ENCODE results near the gene PPIG. TPM values are rescaled to one million over a fixed set of nuclear protein-coding genes. Genes with fewer than 3 reads are reported as not detected.
"Not testable (repeated sequence)": the region's sequence is repeated elsewhere in the genome, so short reads cannot be mapped to it uniquely, and the experiment has no call there.

PPIG gene
- total RNA-seq, 1 experiment from 2014 or later: 33.4 TPM

DNA sequence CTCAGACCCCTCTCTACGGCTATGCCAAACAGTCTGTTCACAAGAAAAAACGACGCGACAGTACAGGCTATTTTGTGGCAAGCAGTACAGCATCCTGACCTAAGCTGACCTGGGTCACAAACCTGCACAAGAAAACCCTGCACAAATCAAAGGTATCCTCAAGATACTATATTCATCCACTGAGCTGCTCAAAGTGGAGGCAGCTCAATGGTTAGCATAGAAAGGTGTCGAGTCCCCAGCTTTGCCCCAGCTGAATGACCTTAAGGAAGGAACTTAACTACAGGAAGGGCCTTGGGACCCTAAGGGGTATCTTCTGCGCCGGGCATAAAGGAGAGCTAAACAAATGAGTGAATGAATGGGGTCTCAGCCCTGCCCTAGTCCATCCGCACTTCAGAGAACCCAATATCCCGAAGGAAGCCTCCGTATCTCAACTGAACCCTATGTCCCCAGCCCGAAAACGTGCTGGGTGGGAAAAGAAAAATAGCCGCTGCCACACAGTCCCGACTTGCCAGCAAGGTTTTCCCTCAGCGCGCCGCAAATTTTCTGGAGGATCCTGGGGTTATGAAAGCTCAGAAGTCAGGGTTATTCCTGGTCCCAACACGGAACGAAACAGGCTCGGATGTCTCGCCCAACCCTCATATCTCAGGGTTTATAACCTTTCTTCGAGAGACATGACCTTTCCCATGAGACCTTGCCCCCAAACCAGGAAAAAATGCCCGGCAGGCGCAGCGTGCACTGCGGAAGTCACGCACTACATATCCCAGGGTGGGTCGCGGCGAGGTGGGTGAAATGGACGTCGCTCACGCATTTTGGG lies 10.8 kb upstream of the PPIG start, which contains the start of gene FASTKD1:
TSS of gene FASTKD1 (minus strand) at position 706 of the 814 bp plus-strand sequence. CDS start 1,836 bp downstream, outside the sequence.
- Histone ChIP-seq H3K27me3 (replicated peaks) (0 out of 2 replicates have a peak, but pooled peaks cover 3% of the 10 kb centered on the region), H3K4me3 (peak within 1 kb of the TSS; percentile 53), H3K4me1 (replicated peaks) (no peaks in the 10 kb centered on the region), H3K9me3 (replicated peaks) (no peaks in the 10 kb centered on the region), H3K27ac (peak within 1 kb of the TSS; percentile 35), H3K36me3 (no peaks in the 10 kb centered on the region)
- DNase-seq (ENCODE audit: low read depth in 1 of 2, low spot score in 2 of 2): peak; percentile 83 to 89

DNA sequence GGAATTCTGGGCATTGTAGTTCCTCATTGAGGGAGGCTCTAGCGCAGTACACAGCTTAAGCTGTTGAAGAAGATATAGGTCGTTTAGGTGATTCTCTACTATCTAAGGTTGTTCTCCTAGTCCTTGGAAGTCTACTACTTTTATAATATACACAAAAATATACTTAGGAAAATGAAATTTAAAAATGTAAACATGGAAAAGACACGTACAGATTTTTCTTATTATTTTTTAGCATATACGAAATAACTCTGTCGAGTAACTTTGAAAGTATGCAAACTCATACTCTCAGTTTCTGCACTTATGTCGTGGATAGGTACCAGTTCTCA lies 10.2 kb upstream of the PPIG start:
- no peaks in the 10 kb centered on the region for H3K36me3 ChIP-seq
- H3K9me3 ChIP-seq (replicated peaks): no peaks in the 10 kb centered on the region

DNA sequence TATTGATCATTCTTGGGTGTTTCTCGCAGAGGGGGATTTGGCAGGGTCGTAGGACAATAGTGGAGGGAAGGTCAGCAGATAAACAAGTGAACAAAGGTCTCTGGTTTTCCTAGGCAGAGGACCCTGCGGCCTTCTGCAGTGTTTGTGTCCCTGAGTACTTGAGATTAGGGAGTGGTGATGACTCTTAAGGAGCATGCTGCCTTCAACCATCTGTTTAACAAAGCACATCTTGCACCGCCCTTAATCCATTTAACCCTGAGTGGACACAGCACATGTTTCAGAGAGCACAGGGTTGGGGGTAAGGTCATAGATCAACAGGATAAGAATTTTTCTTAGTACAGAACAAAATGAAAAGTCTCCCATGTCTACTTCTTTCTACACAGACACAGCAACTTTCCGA lies 9.6 kb upstream of the PPIG start:
- H3K27ac ChIP-seq: not testable (repeated sequence)

More for the DNA sequence above, 10.2 kb upstream of the PPIG start:
- H3K27ac ChIP-seq: no peak overlapping the region
- H3K4me1 ChIP-seq (replicated peaks): no peaks in the 10 kb centered on the region
- peaks cover 3% of the 10 kb centered on the region; the same call in 1 of the 2 replicates for H3K27me3 ChIP-seq (replicated peaks)
- no peak for DNase-seq (ENCODE audit: low read depth in 1 of 2, low spot score in 2 of 2)
- H3K4me3 ChIP-seq: peak overlapping the region; percentile 53

DNA sequence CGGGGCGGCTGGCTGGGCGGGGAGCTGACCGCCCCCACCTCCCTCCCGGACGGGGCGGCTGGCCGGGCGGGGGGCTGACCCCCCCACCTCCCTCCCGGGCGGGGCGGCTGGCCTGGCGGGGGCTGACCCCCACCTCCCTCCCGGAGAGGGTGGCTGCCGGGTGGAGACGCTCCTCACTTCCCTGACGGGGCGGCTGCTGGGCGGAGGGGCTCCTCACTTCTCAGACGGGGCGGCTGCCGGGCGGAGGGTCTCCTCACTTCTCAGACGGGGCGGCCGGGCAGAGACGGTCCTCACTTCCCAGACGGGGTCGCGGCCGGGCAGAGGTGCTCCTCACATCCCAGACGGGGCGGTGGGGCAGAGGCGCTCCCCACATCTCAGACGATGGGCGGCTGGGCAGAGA lies 8.9 kb upstream of the PPIG start:
- not testable (repeated sequence) for H3K9me3 ChIP-seq (replicated peaks); H3K27me3 ChIP-seq (replicated peaks); H3K27ac ChIP-seq; H3K4me1 ChIP-seq (replicated peaks); DNase-seq (ENCODE audit: low read depth in 1 of 2, low spot score in 2 of 2); H3K4me3 ChIP-seq; H3K36me3 ChIP-seq

More for the DNA sequence above, 9.6 kb upstream of the PPIG start:
- H3K4me3 ChIP-seq; H3K27me3 ChIP-seq (replicated peaks); H3K36me3 ChIP-seq; H3K9me3 ChIP-seq (replicated peaks); DNase-seq (ENCODE audit: low read depth in 1 of 2, low spot score in 2 of 2); H3K4me1 ChIP-seq (replicated peaks): not testable (repeated sequence)

DNA sequence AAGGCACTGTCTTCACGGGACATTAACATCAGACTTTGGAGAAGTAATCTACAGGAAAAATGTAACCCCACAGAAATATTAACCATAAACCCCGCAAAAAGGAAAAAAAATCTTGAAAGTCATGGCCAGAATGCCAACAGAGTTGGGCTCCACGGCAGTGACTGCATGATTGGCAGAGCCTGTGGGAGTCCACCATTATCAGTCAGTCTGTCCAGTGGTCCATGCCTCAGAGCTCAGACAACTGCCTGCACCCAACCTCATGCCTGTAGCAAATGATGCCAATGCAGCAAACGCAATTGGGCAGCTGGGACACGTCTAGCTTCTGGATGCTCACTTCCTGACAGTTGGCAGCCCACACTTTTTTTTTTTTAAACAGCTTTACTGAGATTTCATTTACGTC lies 5.1 kb upstream of the PPIG start:
- Histone ChIP-seq H3K4me1 (replicated peaks) (no peaks in the 10 kb centered on the region), H3K27me3 (replicated peaks) (peaks cover 3% of the 10 kb centered on the region; the same call in 1 of the 2 replicates), H3K4me3 (no peak overlapping the region), H3K36me3 (no peaks in the 10 kb centered on the region), H3K27ac (no peak overlapping the region), H3K9me3 (replicated peaks) (no peaks in the 10 kb centered on the region)
- no peak for DNase-seq (ENCODE audit: low read depth in 1 of 2, low spot score in 2 of 2)

DNA sequence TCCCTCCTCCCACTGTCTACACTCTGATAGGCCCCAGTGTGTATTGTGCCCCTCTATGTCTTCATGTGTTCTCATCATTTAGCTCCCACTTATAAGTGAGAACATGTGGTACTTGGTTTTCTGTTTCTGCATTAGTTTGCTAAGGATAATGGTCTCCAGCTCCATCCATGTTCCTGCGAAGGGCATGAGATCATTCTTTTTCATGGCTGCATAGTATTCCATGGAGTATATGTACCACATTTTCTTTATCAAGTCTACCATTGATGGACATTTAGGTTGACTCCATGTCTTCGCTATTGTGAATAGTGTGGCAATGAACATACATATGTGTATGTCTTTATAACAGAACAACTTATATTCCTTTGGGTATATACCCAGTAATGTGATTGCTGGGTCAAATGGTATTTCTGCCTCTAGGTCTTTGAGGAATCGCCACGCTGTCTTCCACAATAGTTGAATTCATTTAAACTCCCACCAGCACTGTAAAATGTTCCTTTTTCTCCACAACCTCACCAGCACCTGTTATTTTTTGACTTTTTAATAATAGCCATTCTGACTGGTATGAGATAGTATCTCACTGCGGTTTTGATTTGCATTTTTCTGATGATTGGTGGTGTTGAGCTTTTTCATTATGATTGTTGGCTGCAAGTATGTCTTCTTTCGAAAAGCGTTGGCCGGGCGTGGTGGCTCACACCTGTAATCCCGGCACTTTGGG lies 1.4 kb upstream of the PPIG start:
- H3K4me1 ChIP-seq (replicated peaks); H3K9me3 ChIP-seq (replicated peaks); DNase-seq (ENCODE audit: low read depth in 1 of 2, low spot score in 2 of 2); H3K27me3 ChIP-seq (replicated peaks); H3K27ac ChIP-seq; H3K4me3 ChIP-seq: not testable (repeated sequence)
- H3K36me3 ChIP-seq: peaks cover 14% of the 10 kb centered on the region

DNA sequence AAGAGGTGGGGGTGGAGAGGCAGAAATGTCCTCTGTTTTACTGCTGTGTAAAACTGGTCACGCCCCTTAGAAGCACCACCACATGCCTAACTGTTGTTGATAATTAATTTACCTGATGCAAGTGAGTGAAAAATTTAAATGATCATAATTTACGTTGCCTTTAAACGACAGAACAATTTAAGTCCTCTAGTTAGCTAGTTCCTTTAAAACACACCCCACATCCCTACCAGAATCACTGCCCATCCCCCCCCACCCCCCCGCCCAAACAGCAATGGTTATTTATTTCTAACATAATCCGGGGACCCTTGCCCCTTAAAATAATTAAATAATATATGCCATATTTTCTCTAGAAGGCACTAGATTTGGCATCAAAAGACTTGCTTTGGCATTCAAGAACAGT lies 633 bp upstream of the PPIG start:
- DNase-seq (ENCODE audit: low read depth in 1 of 2, low spot score in 2 of 2): no peak
- Histone ChIP-seq H3K36me3 (peaks cover 14% of the 10 kb centered on the region), H3K4me1 (replicated peaks) (peaks cover 9% of the 10 kb centered on the region), H3K9me3 (replicated peaks) (no peaks in the 10 kb centered on the region), H3K27ac (no peak overlapping the region), H3K27me3 (replicated peaks) (no peaks in the 10 kb centered on the region; the same call in 1 of the 2 replicates), H3K4me3 (no peak overlapping the region)

DNA sequence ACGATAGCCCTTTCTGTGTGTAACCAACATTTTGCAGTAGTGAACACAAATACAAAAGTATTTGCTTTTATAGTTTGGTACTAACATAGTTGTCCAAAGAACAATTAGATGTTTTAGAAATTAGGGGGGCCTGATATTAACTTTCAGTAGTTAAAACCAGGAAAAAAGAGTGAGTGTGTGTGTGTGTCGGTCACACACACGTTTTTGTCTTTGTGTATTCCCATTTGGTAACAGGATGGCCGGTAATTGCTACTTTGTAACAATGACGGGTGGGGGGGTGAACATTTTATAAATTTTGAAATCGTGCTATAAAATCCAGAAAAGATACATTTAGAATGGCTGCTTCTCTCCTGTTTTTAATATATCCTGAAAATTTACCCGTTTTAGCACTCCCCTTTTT lies 1.5 kb downstream of the PPIG start:
- 0 out of 2 replicates have a peak overlapping the region, but pooled peaks have one; percentile 6 for H3K27ac ChIP-seq

DNA sequence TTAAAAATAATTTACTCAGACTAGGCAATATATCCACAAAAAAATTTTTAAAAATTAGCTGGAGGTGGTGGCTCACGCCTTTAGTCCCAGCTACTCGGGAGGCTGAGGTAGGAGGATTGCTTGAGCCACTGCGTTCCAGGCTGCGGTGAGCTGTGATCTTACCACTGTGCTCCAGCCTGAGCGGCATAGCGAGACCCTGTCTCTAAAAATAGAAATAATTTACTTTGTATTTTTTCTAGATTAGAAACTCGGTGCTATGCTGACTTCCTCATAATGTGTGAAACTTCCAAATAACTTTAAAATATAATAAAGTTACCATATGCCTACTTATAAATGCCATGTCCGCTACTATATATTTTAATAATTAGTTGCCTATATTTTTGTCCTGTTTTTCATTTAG lies 6.7 kb downstream of the PPIG start:
- H3K9me3 ChIP-seq (replicated peaks): no peaks in the 10 kb centered on the region
- no peak overlapping the region for H3K27ac ChIP-seq
- DNase-seq (ENCODE audit: low read depth in 1 of 2, low spot score in 2 of 2): no peak
- H3K27me3 ChIP-seq (replicated peaks): no peaks in the 10 kb centered on the region
- peaks cover 4% of the 10 kb centered on the region; the same call in 1 of the 2 replicates for H3K36me3 ChIP-seq
- peaks cover 6% of the 10 kb centered on the region for H3K4me1 ChIP-seq (replicated peaks)
- H3K4me3 ChIP-seq: no peak overlapping the region

More for the DNA sequence above, 1.5 kb downstream of the PPIG start:
- peak in 1 of 2 experiments; percentile 4 for DNase-seq (ENCODE audit: low read depth in 1 of 2, low spot score in 2 of 2)
- Histone ChIP-seq H3K36me3 (peaks cover 14% of the 10 kb centered on the region), H3K27me3 (replicated peaks) (no peaks in the 10 kb centered on the region), H3K9me3 (replicated peaks) (no peaks in the 10 kb centered on the region), H3K4me1 (replicated peaks) (peaks cover 9% of the 10 kb centered on the region), H3K4me3 (peak overlapping the region; percentile 76)

DNA sequence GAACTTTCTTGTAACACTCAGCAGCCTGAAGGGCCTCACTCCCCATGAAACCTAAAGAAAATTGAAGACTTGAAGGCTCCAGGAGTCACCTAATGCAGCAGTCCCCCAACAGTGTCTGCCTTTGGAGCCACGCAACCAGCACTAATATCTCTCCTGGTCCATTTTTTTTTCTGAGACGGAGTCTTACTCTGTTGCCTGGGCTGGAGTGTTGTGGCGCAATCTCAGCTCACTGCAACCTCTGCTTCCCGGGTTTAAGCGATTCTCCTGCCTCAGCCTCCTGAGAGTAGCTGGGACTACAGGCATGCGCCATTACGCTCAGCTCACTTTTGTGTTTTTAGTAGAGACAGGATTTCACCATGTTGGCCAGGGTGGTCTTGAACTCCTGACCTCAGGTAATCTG lies 12.4 kb downstream of the PPIG start:
- H3K27me3 ChIP-seq (replicated peaks); H3K4me3 ChIP-seq; H3K27ac ChIP-seq: not testable (repeated sequence)

DNA sequence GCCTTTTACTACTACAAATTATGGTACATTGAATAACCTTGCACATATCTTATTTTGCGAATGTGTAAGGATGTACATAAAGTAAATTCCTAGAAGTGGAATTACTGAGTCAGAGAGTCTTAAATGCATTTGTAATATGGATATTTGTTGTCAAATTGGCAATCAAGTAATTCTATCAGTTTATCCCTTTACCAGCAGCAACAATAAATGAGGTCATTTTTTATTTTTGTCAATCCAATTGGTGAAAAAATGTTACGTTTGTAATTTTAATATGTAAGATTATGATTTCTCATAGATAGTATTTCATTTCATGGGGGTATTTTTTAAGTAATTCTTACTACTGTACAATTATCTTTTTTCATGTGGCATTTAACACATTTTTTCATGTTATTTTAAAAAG lies 14.8 kb downstream of the PPIG start:
- Histone ChIP-seq H3K4me1 (replicated peaks) (no peaks in the 10 kb centered on the region), H3K27ac (no peak overlapping the region), H3K27me3 (replicated peaks) (no peaks in the 10 kb centered on the region), H3K9me3 (replicated peaks) (no peaks in the 10 kb centered on the region), H3K4me3 (no peak overlapping the region), H3K36me3 (0 out of 2 replicates have a peak, but pooled peaks cover 7% of the 10 kb centered on the region)
- DNase-seq (ENCODE audit: low read depth in 1 of 2, low spot score in 2 of 2): no peak

More for the DNA sequence above, 12.4 kb downstream of the PPIG start:
- not testable (repeated sequence) for H3K9me3 ChIP-seq (replicated peaks); DNase-seq (ENCODE audit: low read depth in 1 of 2, low spot score in 2 of 2); H3K36me3 ChIP-seq; H3K4me1 ChIP-seq (replicated peaks)

DNA sequence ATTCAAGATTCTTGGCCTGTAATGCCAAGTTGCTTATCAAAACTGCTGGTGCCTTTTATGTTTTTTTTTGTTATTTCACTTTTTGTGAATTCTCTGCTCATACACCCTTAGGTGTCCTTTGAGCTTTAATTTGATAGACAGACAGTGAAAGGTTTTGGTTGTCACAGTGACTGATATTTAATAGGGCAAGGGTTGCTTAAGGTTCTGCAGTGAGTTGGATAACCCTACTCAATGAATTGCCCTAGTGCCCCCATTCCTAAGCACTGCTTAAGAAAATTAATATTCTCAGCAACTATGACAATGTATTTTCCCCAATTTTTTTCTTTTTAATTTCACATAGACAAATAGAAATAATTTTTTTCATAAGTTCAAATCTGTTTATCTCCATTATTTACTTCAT lies 15.4 kb downstream of the PPIG start:
- H3K27me3 ChIP-seq (replicated peaks): no peaks in the 10 kb centered on the region
- H3K4me3 ChIP-seq: no peak overlapping the region
- H3K4me1 ChIP-seq (replicated peaks): no peaks in the 10 kb centered on the region
- DNase-seq (ENCODE audit: low read depth in 1 of 2, low spot score in 2 of 2): no peak
- no peak overlapping the region for H3K27ac ChIP-seq
- no peaks in the 10 kb centered on the region for H3K9me3 ChIP-seq (replicated peaks)
- H3K36me3 ChIP-seq: peaks cover 11% of the 10 kb centered on the region; the same call in 1 of the 2 replicates

DNA sequence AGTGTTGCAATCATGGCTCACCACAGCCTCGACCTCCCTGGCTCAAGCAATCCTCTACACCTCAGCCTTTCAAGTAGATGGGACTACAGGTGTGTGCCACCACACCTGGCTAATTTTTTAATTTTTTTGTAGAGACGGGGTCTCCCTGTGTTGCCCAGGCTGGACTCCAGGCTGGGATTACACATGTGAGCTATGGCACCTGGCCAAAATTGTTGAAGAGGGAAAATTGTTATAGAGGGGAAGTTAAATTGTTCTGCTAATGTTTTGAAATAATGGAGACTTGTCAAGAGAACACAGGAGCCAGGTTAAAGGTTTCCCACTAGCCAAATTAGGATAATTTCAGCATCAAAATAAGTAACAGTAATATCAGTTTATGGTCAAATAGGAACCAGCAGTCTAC lies 25.1 kb downstream of the PPIG start:
- peaks cover 78% of the 10 kb centered on the region for H3K36me3 ChIP-seq
- DNase-seq (ENCODE audit: low read depth in 1 of 2, low spot score in 2 of 2): no peak
- H3K27me3 ChIP-seq (replicated peaks): no peaks in the 10 kb centered on the region

DNA sequence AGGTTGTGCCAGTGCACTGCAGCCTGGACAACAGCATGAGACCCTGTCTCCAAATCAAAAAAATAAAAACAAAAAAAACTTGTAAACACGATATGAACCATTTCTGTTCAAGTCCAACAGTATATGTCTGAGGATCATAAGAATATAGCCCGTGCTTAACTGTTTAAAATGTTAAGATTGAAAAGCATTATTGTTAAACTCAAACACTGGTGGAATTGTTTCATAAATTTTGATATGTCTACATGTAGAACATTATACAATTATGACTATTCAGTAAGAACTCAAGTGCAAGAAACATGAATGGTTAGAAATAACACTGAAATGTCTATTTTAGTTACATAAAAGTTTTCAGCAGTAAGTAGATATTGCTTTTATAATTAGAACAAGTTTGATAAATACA lies 29.7 kb downstream of the PPIG start:
- H3K4me3 ChIP-seq: no peak overlapping the region
- no peaks in the 10 kb centered on the region for H3K9me3 ChIP-seq (replicated peaks)
- DNase-seq (ENCODE audit: low read depth in 1 of 2, low spot score in 2 of 2): no peak
- H3K27me3 ChIP-seq (replicated peaks): no peaks in the 10 kb centered on the region
- no peak overlapping the region for H3K27ac ChIP-seq
- peaks cover 81% of the 10 kb centered on the region for H3K36me3 ChIP-seq
- H3K4me1 ChIP-seq (replicated peaks): no peaks in the 10 kb centered on the region

More for the DNA sequence above, 25.1 kb downstream of the PPIG start:
- H3K9me3 ChIP-seq (replicated peaks): no peaks in the 10 kb centered on the region
- no peak overlapping the region for H3K27ac ChIP-seq
- H3K4me1 ChIP-seq (replicated peaks): no peaks in the 10 kb centered on the region
- no peak overlapping the region for H3K4me3 ChIP-seq
